H1 (cell line): ENCODE results near the gene ZCCHC18. TPM values are rescaled to one million over a fixed set of nuclear protein-coding genes. Genes with fewer than 3 reads are reported as not detected.

Source experiments
- polyA plus RNA-seq, 7 experiments: library from polyadenylated mRNA; depleted of rRNA in 3 of 7; stranded (reverse) in 5 of 7; unstranded in 2 of 7; fragments of >200 nt in 5 of 7; fragments of 200-250 nt in 2 of 7; gene quantifications; 1 replicate in 5 of 7; 2 replicates in 1 of 7; 4 replicates in 1 of 7; pipeline versions ENCODE4 v1.2.1 to v1.2.3, GENCODE V29; 2011 to 2013; ENCODE audit warnings: missing spikeins in 2 of 7, mixed read lengths in 2 of 7
- total RNA-seq: library from RNA; stranded (reverse); fragmentation: NEBNext Ultra II Directional; extraction: Animal tissue kit (Norgen Biotek cat#: 25700); gene quantifications from 2 replicates; pipeline ENCODE4 v1.2.1, GENCODE V29; 2021

Gene ZCCHC18
- total and polyA plus RNA-seq, 2 of the 8 experiments (the other 6 are each of a cell fraction or from before 2014, with no cell fraction given) = 3.7 to 8.8 TPM

Other genes with a start within 250 kb of the ZCCHC18 start
- gene TMSB15B, start 149.9 kb upstream of the ZCCHC18 start, total RNA-seq = 9.8 and 11.7 TPM in 2 replicates
- gene TMSB15B, start 149.9 kb upstream of the ZCCHC18 start, polyA plus RNA-seq (2011; rRNA removed) = 6.8 and 12.1 TPM in 2 replicates
- gene H2BW1, start 98.8 kb upstream of the ZCCHC18 start, total RNA-seq = not detected in 2 replicates
- gene H2BW1, start 98.8 kb upstream of the ZCCHC18 start, polyA plus RNA-seq (2011; rRNA removed) = not detected in 2 replicates
- gene H2BW2, start 72.6 kb upstream of the ZCCHC18 start, total RNA-seq = not detected in 2 replicates
- 0.03 and 0.44 TPM in 2 replicates for gene H2BW2, start 72.6 kb upstream of the ZCCHC18 start, polyA plus RNA-seq (2011; rRNA removed)
- gene TMSB15C, start 36.3 kb upstream of the ZCCHC18 start, total RNA-seq = 2.6 and 2.9 TPM in 2 replicates
- gene TMSB15C, start 36.3 kb upstream of the ZCCHC18 start, polyA plus RNA-seq (2011; rRNA removed) = 0.94 and 1.5 TPM in 2 replicates
- gene SLC25A53, start 44.5 kb downstream of the ZCCHC18 start, total RNA-seq = 3.2 and 4.2 TPM in 2 replicates
- 2.2 and 2.4 TPM in 2 replicates for gene SLC25A53, start 44.5 kb downstream of the ZCCHC18 start, polyA plus RNA-seq (2011; rRNA removed)
- gene FAM199X, start 53.9 kb downstream of the ZCCHC18 start, total RNA-seq = 14.4 and 14.9 TPM in 2 replicates
- gene FAM199X, start 53.9 kb downstream of the ZCCHC18 start, polyA plus RNA-seq (2011; rRNA removed) = 1.9 and 3.1 TPM in 2 replicates
- gene ESX1, start 142.4 kb downstream of the ZCCHC18 start, total RNA-seq = not detected in 2 replicates
- gene ESX1, start 142.4 kb downstream of the ZCCHC18 start, polyA plus RNA-seq (2011; rRNA removed) = not detected in 2 replicates